Ramos (cell line): Measurements from ENCODE around the gene DDX51.

ENCODE experiments used
- in situ Hi-C: fragments of 300-500 bp; cut with MboI; formaldehyde crosslinking; loops from one replicate; pipeline ENCODE4 v1.14.3; 2022; ENCODE audit warnings: low sequenced_read_pairs; ENCODE audit not compliant: unreplicated experiment

Gene DDX51

GRCh38 chr12:132099739-132100138 is 44.4 kb downstream of the DDX51 start:
- in situ Hi-C loops, result no loop called here

GRCh38 chr12:132095520-132096409 is 48.4 kb downstream of the DDX51 start:
- in situ Hi-C loops, result no loop called here

GRCh38 chr12:132094269-132094891 is 49.7 kb downstream of the DDX51 start:
- in situ Hi-C loops, result no loop called here

- in situ Hi-C loops, result no loop called here
These were observed 54.7 kb downstream of the DDX51 start for GRCh38 chr12:132089407-132089910.
